Neural cell (in vitro differentiated cells): ENCODE measurements around the gene SOX13. TPM values are rescaled to one million over a fixed set of nuclear protein-coding genes. Genes with fewer than 3 reads are reported as not detected.

Source experiments
- H2AFZ ChIP-seq: fragments of 200-600, 300-800 bp; sonication (generic), shearing (Covaris generic); 2 replicates; pipeline ENCODE4 v1.6.0; 2014; ENCODE audit warnings: low read depth, mild to moderate bottlenecking, antibody characterized with exemption, low read length, moderate library complexity
- H3F3A ChIP-seq: fragments of 200-600 bp; shearing (Covaris generic); 2 replicates; pipeline ENCODE4 v1.6.1; 2016; ENCODE audit warnings: mild to moderate bottlenecking, moderate library complexity, mixed read lengths, antibody characterized with exemption, low read length; ENCODE audit not compliant: insufficient read depth, poor library complexity, severe bottlenecking
- H3K27ac ChIP-seq: fragments of 200-600, 300-800 bp; sonication (generic), shearing (Covaris generic); 2 replicates; pipeline ENCODE4 v1.5.1; 2014; ENCODE audit warnings: mild to moderate bottlenecking, low read length, moderate library complexity
- H3K27me3 ChIP-seq: fragments of 300-800, 200-600 bp; sonication (generic), shearing (Covaris generic); 2 replicates; pipeline ENCODE4 v1.6.0; 2014; ENCODE audit warnings: mild to moderate bottlenecking, low read depth, low read length, moderate library complexity; ENCODE audit not compliant: insufficient read depth
- H3K36me3 ChIP-seq: fragments of 300-800, 200-600 bp; sonication (generic), shearing (Covaris generic); 2 replicates; pipeline ENCODE4 v1.5.1; 2014; ENCODE audit warnings: mild to moderate bottlenecking, antibody characterized with exemption, low read length, moderate library complexity; ENCODE audit not compliant: insufficient read depth
- H3K4me2 ChIP-seq: fragments of 300-800, 200-600 bp; sonication (generic), shearing (Covaris generic); 2 replicates; pipeline ENCODE4 v1.6.0; 2014; ENCODE audit warnings: mild to moderate bottlenecking, low read length
- H3K4me3 ChIP-seq: fragments of 300-800, 200-600 bp; sonication (generic), shearing (Covaris generic); 2 replicates; pipeline ENCODE4 v1.5.1; 2014; ENCODE audit warnings: mild to moderate bottlenecking, low read length, moderate library complexity
- H3K79me2 ChIP-seq: fragments of 200-600 bp; shearing (Covaris generic); replicated peaks from 2 replicates; pipeline ENCODE4 v1.6.0; 2014; ENCODE audit warnings: mild to moderate bottlenecking, low read length, moderate library complexity; ENCODE audit not compliant: insufficient read depth
- H3K9ac ChIP-seq: fragments of 300-800, 200-600 bp; sonication (generic), shearing (Covaris generic); 2 replicates; pipeline ENCODE4 v1.6.1; 2016; ENCODE audit warnings: mild to moderate bottlenecking, low read length, mixed read lengths
- H3K9me2 ChIP-seq: fragments of 200-600 bp; shearing (Covaris generic); 2 replicates; pipeline ENCODE4 v1.6.1; 2016; ENCODE audit warnings: mild to moderate bottlenecking, low read length, mixed read lengths; ENCODE audit not compliant: insufficient read depth
- H3K9me3 ChIP-seq: fragments of 200-600, 300-800 bp; sonication (generic), shearing (Covaris generic); 2 replicates; pipeline ENCODE4 v1.6.1; 2016; ENCODE audit warnings: mild to moderate bottlenecking, mixed run types, low read length, moderate library complexity, mixed read lengths
- H4K20me1 ChIP-seq: fragments of 200-600 bp; shearing (Covaris generic); 2 replicates; pipeline ENCODE4 v1.6.1; 2016; ENCODE audit warnings: mild to moderate bottlenecking, mixed run types; ENCODE audit not compliant: insufficient read depth
- CTCF ChIP-seq: fragments of 450-650 bp; IDR thresholded peaks from 2 replicates; pipeline ENCODE4 v1.5.1; 2014; ENCODE audit warnings: antibody characterized with exemption, mild to moderate bottlenecking, moderate library complexity; ENCODE audit not compliant: poor library complexity, severe bottlenecking
- EP300 ChIP-seq: fragments of 450-650 bp; conservative IDR thresholded peaks from 2 replicates; pipeline ENCODE4 v1.6.1; 2014; ENCODE audit warnings: antibody characterized with exemption, mild to moderate bottlenecking, moderate library complexity; ENCODE audit not compliant: poor library complexity, severe bottlenecking
- EZH2 ChIP-seq: fragments of 200-600, 300-800 bp; shearing (Covaris generic), sonication (generic); IDR thresholded peaks from 2 replicates; pipeline ENCODE4 v1.6.1; 2014; ENCODE audit warnings: antibody characterized with exemption, low read length, borderline replicate concordance, mild to moderate bottlenecking; ENCODE audit not compliant: insufficient read depth, poor library complexity, severe bottlenecking
- MXI1 ChIP-seq: fragments of 450-650 bp; conservative IDR thresholded peaks from 2 replicates; pipeline ENCODE4 v1.6.1; 2014; ENCODE audit warnings: antibody characterized with exemption, mild to moderate bottlenecking; ENCODE audit not compliant: poor library complexity, severe bottlenecking
- POLR2AphosphoS5 ChIP-seq: IDR thresholded peaks from 2 replicates; pipeline ENCODE4 v1.6.1; 2012
- RAD21 ChIP-seq: fragments of 450-650 bp; conservative IDR thresholded peaks from 2 replicates; pipeline ENCODE4 v1.6.1; 2014; ENCODE audit warnings: antibody characterized with exemption, mild to moderate bottlenecking, moderate library complexity
- REST ChIP-seq: IDR thresholded peaks from 2 replicates; pipeline ENCODE4 v1.6.1; 2012; ENCODE audit warnings: borderline replicate concordance
- SMC3 ChIP-seq: fragments of 450-650 bp; conservative IDR thresholded peaks from 2 replicates; pipeline ENCODE4 v1.6.1; 2014; ENCODE audit warnings: antibody characterized with exemption, mild to moderate bottlenecking, moderate library complexity; ENCODE audit not compliant: poor library complexity
- TAF1 ChIP-seq: IDR thresholded peaks from 2 replicates; pipeline ENCODE4 v1.6.1; 2012; ENCODE audit warnings: low read depth
- polyA plus RNA-seq: library from polyadenylated mRNA; depleted of rRNA; stranded (reverse); fragments of >200 nt; gene quantifications from 2 replicates; pipeline ENCODE4 v1.2.3, GENCODE V29; 2014

The SOX13 gene
- polyA plus RNA-seq, 1 donor from 2014 or later = 1.7 TPM

DNA sequence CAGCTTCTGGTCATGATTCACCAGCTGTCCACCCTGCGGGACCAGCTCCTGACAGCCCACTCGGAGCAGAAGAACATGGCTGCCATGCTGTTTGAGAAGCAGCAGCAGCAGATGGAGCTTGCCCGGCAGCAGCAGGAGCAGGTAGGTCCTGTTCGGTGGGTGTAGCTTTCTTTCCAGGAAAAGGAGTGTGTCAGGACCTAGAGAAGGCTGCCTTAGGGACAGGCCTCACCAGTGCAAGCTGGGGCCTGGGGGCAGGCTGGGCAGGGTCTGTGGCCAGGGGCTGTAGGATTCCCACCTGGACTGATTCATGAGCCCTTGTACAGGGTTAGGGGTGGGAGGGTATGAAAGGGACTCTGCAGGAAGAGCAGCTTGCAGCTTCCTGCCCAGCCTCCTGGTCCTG is 43.6 kb downstream of the SOX13 start:
- no peaks in the 10 kb centered on the region for H3K9me3 ChIP-seq
- H3K4me3 ChIP-seq = no peak overlapping the region
- H3K4me2 ChIP-seq = no peak overlapping the region
- TF ChIP-seq POLR2AphosphoS5 (no peak), CTCF (no peak), MXI1 (no peak)
- H3K36me3 ChIP-seq = no peaks in the 10 kb centered on the region
- H2AFZ ChIP-seq = no peak overlapping the region
- no peaks in the 10 kb centered on the region for H3K79me2 ChIP-seq
- no peak overlapping the region for H3K27ac ChIP-seq
- H3K27me3 ChIP-seq = peaks cover 17% of the 10 kb centered on the region
- no peaks in the 10 kb centered on the region for H4K20me1 ChIP-seq
- H3F3A ChIP-seq = no peaks in the 10 kb centered on the region
- no peak overlapping the region for H3K9ac ChIP-seq
- H3K9me2 ChIP-seq = no peaks in the 10 kb centered on the region

DNA sequence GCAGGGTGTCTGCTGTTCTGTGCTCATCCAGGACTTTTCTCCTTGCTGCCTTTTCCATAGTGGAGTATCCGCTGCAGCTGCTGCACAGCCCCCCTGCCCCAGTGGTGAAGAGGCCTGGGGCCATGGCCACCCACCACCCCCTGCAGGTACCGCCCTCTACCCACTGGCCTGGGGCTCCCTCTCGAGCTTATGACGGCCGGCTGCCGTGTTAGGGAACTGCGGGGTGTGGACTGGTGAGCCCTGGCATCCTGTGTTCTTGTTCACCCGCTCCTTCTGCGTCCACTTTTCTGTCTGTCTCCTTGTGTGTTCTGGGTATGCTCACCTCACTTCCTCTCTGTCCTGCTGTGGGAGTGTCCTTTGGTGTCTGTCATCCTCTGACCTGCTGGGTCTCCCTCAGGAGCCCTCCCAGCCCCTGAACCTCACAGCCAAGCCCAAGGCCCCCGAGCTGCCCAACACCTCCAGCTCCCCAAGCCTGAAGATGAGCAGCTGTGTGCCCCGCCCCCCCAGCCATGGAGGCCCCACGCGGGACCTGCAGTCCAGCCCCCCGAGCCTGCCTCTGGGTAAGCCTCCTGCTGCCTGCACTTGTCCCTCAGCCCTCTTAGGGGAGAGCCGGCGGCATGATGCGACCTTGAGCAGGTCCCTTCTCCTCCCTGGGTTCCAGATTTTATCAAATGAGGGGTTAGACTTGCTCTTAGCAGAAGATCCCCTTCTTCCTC is 49.1 kb downstream of the SOX13 start:
- Histone ChIP-seq H3K79me2 (no peaks in the 10 kb centered on the region), H3K36me3 (no peaks in the 10 kb centered on the region), H3K27me3 (no peaks in the 10 kb centered on the region), H3K9me3 (no peaks in the 10 kb centered on the region), H3K9me2 (no peaks in the 10 kb centered on the region), H3K27ac (no peak overlapping the region), H3F3A (no peaks in the 10 kb centered on the region), H3K4me3 (no peak overlapping the region), H2AFZ (no peak overlapping the region), H3K9ac (no peak overlapping the region), H4K20me1 (no peaks in the 10 kb centered on the region), H3K4me2 (no peak overlapping the region)
- TF ChIP-seq POLR2AphosphoS5 = no peak
- no peak for TF ChIP-seq RAD21
- TF ChIP-seq TAF1 = no peak
- no peak for TF ChIP-seq MXI1
- no peak for TF ChIP-seq REST
- no peak for TF ChIP-seq EZH2
- no peak for TF ChIP-seq SMC3
- TF ChIP-seq EP300 = no peak
- TF ChIP-seq CTCF = no peak
